NCI-H2171 (cell line): ENCODE data around the gene EFCAB14.
"Not testable (repeated sequence)": the region's sequence is repeated elsewhere in the genome, so short reads cannot be mapped to it uniquely, and the experiment has no call there.

Experiments
- DNase-seq: peaks from one replicate; lab custom pipeline; 2025; lab: John Stamatoyannopoulos, UW

The EFCAB14 gene

DNA sequence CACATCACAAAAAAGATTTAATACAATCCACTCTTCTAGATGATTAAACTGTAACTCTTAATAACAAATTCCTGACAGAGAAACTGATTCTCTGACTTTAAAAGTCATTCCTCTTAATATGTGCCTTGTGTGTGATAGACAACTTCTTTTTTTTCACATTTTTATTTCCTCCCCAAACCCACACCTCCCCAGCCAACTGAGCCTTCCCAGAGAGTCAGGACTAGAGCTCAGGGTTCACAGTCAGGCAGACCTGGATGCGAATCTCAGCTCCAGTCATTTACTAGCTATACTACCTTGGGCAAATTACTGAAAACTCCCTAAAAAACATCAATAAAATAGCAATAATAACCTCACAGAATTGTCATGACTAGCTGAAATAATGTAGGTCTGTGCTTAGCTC lies 64.9 kb downstream of the EFCAB14 start:
- no peak for DNase-seq

DNA sequence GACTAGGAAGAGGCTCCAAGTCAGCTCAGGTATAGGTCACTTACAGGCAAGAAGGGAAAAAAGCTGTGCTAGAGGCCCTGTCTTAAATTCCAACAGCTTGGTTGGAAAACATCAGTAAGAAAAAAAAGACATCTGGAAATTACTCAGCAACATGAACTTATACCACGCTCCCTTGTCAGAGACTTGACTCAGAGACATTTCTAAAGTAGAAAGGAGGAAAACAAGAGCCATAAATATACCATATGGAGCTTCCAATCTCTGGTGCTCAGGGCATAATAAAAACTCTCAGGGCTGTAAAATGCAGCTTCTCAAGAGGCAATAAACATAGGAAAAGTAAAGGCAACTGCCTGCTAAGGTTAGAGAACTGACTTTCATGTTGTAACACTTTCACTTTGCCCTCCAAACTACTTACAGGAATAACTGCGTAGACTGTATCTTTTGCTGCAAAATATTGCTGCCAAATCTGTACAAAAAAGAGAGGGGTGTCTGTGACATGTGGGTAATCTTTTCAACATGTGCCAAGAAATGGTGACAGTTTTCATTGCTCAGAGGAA lies 65.4 kb downstream of the EFCAB14 start:
- DNase-seq: no peak

DNA sequence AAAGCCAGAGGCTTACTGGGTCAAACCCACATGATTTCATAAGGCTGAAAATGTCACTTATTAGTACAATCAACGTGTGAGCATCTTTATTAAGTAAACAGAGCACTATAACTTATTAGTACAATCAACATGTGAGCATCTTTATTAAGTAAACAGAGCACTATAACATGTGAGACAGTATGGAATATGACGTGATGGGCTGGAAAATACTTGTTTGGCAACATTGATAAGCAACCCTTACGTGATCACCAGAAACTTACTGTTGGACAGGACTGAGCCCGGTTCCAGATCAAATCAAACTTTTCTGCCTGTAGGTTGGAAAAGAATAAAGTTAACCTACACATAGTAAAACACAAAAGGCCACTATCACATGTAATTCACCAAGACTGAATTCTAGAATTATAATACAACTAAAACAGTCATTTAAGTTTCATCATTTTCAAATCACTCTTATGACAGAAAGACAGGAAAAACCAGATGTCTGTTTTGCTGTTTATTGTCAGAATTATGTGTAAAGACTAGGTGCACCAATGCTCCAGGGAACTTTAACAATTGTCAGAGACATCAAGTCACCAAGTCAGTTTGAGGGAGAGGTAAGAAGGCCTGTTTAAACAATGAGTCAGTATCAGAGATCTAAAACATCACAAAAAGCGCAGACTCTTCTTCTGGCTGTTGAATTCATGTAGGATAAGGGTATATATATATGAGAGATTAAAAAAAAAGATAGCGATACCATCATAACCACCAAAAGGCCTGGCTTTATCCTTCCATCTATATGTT lies 66.4 kb downstream of the EFCAB14 start:
- DNase-seq: no peak

DNA sequence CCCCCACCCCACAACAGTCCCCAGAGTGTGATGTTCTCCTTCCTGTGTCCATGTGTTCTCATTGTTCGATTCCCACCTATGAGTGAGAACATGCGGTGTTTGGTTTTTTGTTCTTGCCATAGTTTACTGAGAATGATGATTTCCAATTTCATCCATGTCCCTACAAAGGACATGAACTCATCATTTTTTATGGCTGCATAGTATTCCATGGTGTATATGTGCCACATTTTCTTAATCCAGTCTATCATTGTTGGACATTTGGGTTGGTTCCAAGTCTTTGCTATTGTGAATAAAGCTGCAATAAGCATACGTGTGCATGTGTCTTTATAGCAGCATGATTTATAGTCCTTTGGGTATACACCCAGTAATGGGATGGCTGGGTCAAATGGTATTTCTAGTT lies 67.8 kb downstream of the EFCAB14 start:
- not testable (repeated sequence) for DNase-seq

DNA sequence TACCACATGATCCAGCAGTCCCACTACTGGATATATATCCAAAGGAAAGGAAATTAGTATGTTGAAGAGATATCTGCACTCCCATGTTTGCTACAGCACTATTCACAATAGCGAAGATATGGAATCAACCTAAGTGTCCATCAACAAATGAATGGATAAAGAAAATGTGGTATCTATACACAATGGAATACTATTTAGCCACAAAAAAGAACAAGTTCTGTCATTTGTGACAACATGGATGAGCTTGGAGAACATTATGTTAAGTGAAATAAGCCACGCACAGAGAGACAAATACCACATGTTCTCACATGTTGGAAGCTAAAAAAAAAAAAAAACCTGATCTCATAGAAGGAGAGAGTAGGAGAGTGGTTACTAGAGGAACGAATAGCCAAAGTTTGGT lies 68.4 kb downstream of the EFCAB14 start:
- no peak for DNase-seq

DNA sequence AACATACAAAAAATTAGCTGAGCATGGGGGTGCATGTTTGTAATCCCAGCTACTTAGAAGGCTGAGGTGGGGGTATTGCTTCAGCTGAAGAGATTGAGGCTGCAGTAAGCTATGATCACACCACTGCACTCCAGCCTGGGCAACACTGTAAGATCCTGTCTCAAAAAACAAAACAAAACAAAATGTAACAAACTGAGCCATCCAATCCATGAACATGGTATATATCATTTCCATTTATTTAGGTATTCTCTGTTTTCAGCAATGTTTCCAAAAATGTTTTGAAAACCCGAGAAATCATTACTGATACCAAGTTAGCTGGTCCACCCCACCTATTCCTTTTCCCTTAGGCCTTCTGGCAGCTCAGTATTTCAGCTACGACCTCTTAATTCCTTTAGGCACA lies 69.2 kb downstream of the EFCAB14 start:
- DNase-seq: no peak

DNA sequence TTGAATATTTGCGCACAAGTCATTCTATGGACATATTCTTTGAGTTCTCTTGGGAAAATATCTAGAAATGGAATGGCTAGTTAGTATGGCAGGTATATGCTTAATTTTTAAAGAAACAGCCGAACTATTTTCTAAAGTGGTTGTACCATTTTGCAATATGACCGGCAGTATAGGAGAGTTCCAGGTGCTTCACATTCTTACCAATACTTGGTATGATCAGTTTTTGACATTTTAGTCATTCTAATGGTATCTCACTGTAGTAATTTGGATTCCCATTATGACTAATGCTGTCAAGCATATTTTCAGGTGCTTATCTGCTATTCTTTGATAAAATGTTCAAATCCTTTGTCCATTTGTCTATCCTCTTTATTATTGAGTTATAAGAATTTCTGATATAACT lies 71.3 kb downstream of the EFCAB14 start:
- DNase-seq: no peak

DNA sequence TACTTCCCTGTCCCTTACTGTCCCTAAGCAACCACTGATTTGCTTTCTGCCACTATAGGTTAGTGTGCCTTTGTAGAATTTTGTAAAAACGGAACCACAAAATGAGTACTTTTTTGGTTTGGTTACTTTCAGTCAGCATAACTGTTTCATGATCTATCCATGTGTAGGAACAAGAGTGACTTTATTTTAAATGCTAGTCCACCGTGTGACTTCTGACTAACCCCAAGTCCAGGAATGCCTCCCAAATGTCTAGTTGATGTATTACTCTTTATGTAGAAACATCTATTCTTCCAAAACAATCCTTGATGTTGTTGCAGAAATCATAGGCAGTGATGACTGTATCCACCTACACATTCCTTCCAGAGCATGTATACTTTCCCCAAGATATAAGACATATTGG lies 72.1 kb downstream of the EFCAB14 start:
- DNase-seq: no peak

DNA sequence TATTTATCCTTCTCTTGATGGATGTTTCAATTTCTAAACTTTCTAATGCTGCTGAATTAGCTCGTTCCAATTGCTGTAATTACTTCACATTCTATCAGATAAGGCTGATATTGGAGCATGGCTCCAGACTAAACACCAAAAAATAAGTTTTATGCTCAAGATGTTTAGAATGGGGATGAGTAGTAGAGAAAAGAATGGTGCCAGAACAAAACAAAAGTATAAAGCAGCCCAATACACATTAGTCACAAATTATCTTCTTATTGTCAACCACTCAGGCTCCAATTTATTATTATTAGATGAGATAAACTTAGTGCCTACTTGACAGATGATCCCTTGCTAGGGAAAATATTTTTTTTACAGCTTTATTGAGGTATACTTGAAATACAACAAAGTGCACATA lies 72.6 kb downstream of the EFCAB14 start:
- no peak for DNase-seq

DNA sequence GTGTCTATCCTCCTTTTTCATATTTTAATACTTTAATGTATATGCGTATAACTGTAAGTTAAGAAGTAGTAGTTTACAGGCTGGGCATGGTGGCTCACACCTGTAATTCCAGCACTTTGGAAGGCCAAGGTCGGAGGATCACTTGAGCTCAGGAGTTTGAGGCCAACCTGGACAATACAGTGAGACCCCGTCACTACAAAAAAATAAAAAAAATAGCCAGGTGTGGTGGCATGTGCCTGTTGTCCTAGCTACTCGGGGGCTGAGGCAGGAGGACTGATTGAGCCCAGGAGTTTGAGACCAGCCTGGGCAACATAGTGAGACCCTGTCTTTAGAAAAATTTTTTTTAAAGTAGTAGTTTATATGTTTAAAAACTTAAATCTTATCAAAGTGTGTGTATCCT lies 73.1 kb downstream of the EFCAB14 start:
- no peak for DNase-seq

DNA sequence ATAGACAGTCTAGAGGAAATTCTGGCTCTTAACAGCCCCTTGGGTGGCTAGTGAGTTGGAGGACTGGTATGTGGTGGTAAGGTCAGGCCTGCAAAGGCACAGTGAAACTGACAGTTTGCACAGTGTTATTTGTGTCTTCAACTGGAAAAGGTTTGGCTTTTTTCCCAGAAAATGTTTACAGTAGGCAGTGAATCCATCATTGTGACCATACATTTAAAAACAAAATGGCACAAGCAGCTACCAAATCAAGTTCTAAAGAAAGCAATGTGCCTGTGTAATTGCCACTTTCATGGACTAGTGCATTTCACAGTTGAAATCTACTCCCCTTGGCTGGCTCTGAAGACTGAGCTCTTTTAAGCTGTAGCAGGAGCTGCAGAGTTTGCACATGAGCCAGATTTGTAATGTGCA lies 75.5 kb downstream of the EFCAB14 start:
- peak; percentile 84 for DNase-seq

DNA sequence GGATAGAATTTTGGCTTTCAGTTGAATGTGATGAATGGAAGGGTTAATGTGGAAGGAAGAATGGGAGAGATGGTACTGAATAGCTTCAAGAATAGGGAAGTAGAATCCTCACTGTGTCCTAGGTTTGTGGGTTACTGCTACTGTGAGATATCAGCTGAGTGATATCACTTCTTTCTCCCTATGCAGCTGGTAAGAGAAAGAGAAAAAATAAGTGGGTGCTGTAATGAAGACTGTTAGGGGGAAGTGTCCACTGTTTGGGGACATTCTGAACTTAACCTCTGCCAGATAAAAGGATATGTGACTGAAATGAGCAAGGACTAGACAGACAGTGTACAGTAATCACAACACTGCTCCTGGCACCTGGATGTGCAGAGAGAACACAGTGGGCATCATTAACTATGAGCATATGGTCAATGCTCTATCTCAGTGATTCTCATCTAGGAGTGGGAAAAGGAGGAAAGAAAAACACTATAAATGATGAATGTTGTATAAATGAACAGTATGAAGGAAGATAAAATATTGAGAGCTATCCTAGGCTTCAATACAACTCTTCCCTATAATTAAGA lies 76.7 kb downstream of the EFCAB14 start:
- DNase-seq: no peak

DNA sequence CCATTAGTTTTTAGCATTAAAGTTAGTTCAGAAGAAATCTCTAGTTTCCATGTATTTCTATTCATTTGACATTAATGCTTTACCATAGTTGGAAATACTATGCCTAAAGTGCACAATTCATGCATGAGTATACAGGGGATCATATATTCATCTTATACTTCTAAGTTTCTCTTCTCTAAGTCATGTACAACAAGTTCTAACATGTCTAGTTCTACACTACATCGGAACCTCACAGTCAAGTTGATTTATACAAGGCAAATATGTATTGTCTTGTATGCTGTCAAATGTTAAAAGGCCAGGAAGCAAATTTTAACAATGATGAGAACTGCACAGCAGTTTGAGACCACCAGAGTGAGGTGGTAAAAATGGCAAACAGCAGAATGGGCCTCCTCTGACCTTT lies 79.4 kb downstream of the EFCAB14 start:
- no peak for DNase-seq

DNA sequence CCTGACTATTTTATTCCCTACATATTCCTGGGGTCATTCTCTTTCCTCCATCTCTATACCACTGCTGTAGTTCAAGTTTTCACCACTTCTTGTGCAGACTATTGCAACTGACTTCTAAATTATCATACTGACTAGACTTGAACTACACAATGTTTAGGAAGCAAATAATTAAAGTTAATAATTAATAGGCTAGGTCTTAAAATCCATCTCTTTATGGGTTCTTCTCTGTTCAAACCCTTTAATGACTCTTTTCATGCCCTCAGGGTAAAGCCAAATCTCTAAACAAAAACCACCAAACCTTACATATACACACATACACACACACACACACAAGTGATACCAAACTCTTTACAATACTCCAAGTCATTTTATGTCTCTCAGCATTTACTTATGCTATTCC lies 80.0 kb downstream of the EFCAB14 start:
- DNase-seq: no peak

DNA sequence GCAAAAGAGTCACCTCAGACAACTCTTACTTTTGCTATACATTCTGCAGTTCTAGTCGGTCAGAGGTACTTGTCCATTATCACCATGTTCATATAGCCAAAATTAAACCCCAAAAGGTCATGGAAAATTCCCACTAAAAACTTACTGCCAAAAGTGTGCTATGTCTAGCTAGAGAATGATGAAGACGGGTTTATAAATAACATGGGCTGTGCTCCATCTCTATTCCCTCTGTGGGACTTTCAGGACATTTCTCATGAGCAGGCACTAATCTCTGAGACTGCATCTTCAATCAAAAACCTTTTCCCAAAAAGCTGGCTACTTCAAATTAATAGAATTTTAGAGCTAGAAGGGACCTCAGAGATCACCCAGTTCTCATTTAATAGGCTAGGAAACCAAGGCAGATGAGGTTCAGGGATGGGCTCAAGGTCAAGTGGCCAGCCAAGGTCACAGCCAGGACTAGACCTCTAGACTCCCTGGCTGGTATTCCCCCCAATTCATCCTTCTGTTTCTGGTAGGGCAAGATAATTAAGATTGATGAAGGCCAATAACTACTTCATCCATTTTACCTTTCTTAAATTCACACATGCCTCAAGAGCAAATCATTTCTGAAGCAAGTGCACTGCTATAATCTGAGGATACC lies 81.3 kb downstream of the EFCAB14 start:
- DNase-seq: no peak

DNA sequence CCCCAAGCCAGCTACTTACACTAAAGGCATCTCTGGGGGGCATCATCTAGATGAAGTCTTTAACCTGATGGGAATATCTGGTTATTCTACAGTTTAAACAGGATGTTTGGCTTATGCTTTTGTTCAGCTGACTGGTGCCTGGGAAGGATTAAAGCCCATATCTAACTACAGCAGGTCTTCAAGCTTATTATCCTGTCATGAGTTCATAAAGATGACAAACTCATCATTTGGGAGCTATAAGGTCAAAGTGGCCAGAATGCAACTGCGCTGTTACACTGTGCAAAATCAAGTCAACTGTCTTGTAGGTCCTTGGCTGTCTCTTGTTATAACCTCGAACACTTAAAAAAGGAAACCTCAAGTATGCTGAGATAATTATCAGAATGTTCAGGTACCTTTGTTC lies 83.7 kb downstream of the EFCAB14 start:
- DNase-seq: no peak

DNA sequence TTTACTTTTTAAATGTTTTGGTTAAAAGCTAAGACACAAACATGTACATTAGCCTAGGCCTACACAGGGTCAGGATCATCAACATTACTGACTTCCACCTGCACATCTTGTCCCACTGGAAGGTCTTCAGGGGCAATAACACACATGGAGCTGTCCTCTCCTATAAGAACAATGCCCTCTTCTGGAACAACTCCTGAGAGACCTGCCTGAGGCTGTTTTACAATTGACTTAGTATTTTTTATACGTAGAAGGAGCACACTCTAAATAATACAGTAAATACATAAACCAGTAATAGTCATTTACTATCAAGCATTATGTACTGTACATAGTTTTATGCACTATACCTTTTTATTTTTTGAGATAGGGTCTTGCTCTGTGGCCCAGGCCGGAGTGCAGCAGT lies 88.2 kb downstream of the EFCAB14 start:
- DNase-seq: no peak
